Keratinocyte (primary cell): ENCODE data around the gene PIK3CA. TPM values are rescaled to one million over a fixed set of nuclear protein-coding genes. Genes with fewer than 3 reads are reported as not detected.

ENCODE experiments used
- DNase-seq: peaks from one replicate; pipeline ENCODE4 v3.0.0-alpha.2; 2011; ENCODE audit warnings: low read depth, missing footprints, low spot score
- FAIRE-seq: peaks from 2 replicates; lab custom pipeline; 2011; peaks lifted over from hg19 to GRCh38; lab: Jason Lieb, UNC
- H2AFZ ChIP-seq: 2 replicates; pipeline ENCODE4 v1.6.0; 2012; ENCODE audit warnings: low read length, control low read depth, inconsistent platforms; ENCODE audit not compliant: control insufficient read depth
- H3K27ac ChIP-seq: 2 replicates; pipeline ENCODE4 v1.5.1; 2011; ENCODE audit warnings: low read length; ENCODE audit not compliant: control insufficient read depth, insufficient read depth
- H3K27me3 ChIP-seq: 3 replicates; pipeline ENCODE4 v1.6.0; 2011; ENCODE audit warnings: low read length; ENCODE audit not compliant: control insufficient read depth, insufficient read depth; ENCODE audit errors: extremely low read depth
- H3K36me3 ChIP-seq, 2 experiments: 2 replicates in 1 of 2; 3 replicates in 1 of 2; pipeline ENCODE4 v1.5.1; 2011; ENCODE audit warnings: low read length in 2 of 2, mild to moderate bottlenecking in 1 of 2; ENCODE audit not compliant: control insufficient read depth in 2 of 2, insufficient read depth in 2 of 2; ENCODE audit errors: extremely low read depth in 1 of 2
- H3K4me1 ChIP-seq: 3 replicates; pipeline ENCODE4 v1.5.1; 2011; ENCODE audit warnings: low read length; ENCODE audit not compliant: control insufficient read depth, insufficient read depth; ENCODE audit errors: extremely low read depth
- H3K4me2 ChIP-seq: 3 replicates; pipeline ENCODE4 v1.6.0; 2011; ENCODE audit warnings: low read depth, low read length; ENCODE audit not compliant: control insufficient read depth, insufficient read depth; ENCODE audit errors: extremely low read depth
- H3K4me3 ChIP-seq, 3 experiments: fragments of 200-600 bp in 1 of 3; sonication (generic) in 1 of 3; 2 replicates in 2 of 3; 3 replicates in 1 of 3; pipeline ENCODE4 v1.5.1; 2011 to 2016; ENCODE audit warnings: low read length in 3 of 3, mild to moderate bottlenecking in 3 of 3, control low read depth in 2 of 3, inconsistent platforms in 1 of 3, low read depth in 1 of 3, mixed read lengths in 1 of 3, mixed run types in 1 of 3, moderate library complexity in 1 of 3; ENCODE audit not compliant: control insufficient read depth in 2 of 3, insufficient read depth in 2 of 3; ENCODE audit errors: extremely low read depth in 1 of 3
- H3K79me2 ChIP-seq: 2 replicates; pipeline ENCODE4 v1.6.0; 2012; ENCODE audit warnings: low read length; ENCODE audit not compliant: control insufficient read depth, insufficient read depth
- H3K9ac ChIP-seq: 3 replicates; pipeline ENCODE4 v1.6.0; 2011; ENCODE audit warnings: low read length; ENCODE audit not compliant: control insufficient read depth, insufficient read depth; ENCODE audit errors: extremely low read depth
- H3K9me1 ChIP-seq: 3 replicates; pipeline ENCODE4 v1.6.0; 2011; ENCODE audit warnings: low read length; ENCODE audit not compliant: control insufficient read depth, insufficient read depth; ENCODE audit errors: extremely low read depth
- H3K9me3 ChIP-seq: 2 replicates; pipeline ENCODE4 v1.5.1; 2012; ENCODE audit warnings: low read depth, low read length; ENCODE audit not compliant: control insufficient read depth
- H4K20me1 ChIP-seq: 3 replicates; pipeline ENCODE4 v1.6.0; 2011; ENCODE audit warnings: low read length; ENCODE audit not compliant: control insufficient read depth, insufficient read depth; ENCODE audit errors: extremely low read depth
- EZH2 ChIP-seq: IDR thresholded peaks from one replicate; pipeline ENCODE4 v1.6.1; 2012; ENCODE audit warnings: inconsistent platforms, mild to moderate bottlenecking, low read length, moderate library complexity
- dilution Hi-C: fragments of 300-500 bp; cut with MboI; formaldehyde crosslinking; loops from one replicate; pipeline ENCODE4 v1.7.0; 2020; ENCODE audit warnings: low sequenced_read_pairs; ENCODE audit not compliant: extremely low pct_ligation_motif_present
- polyA plus RNA-seq, 5 experiments: library from polyadenylated mRNA; depleted of rRNA in 3 of 5; stranded (reverse) in 3 of 5; stranded (forward) in 1 of 5; unstranded in 1 of 5; fragments of >200 nt; gene quantifications; 1 replicate in 1 of 5; 2 replicates in 3 of 5; 3 replicates in 1 of 5; pipeline versions ENCODE4 v1.2.1 to v1.2.3, GENCODE V29; 2011 to 2012; ENCODE audit warnings: missing spikeins in 2 of 5, low read depth in 1 of 5, low replicate concordance in 1 of 5
- TF ChIP-seq, protein P1 (sequence below), 3 experiments: IDR thresholded peaks in 1 of 3; conservative IDR thresholded peaks in 1 of 3; optimal IDR thresholded peaks in 1 of 3; 2 replicates in 2 of 3; 3 replicates in 1 of 3; pipeline versions ENCODE3 to v1.5.1; 2011; ENCODE audit warnings: low read length in 3 of 3, mild to moderate bottlenecking in 3 of 3, moderate library complexity in 2 of 3, control low read depth in 1 of 3, inconsistent platforms in 1 of 3; ENCODE audit not compliant: insufficient read depth in 2 of 3; ENCODE audit errors: extremely low read depth in 1 of 3

The PIK3CA gene
- polyA plus RNA-seq, 1 donor (not counting 4 experiments of a cell fraction or from before 2014, with no cell fraction given), result 12.0 TPM

DNA sequence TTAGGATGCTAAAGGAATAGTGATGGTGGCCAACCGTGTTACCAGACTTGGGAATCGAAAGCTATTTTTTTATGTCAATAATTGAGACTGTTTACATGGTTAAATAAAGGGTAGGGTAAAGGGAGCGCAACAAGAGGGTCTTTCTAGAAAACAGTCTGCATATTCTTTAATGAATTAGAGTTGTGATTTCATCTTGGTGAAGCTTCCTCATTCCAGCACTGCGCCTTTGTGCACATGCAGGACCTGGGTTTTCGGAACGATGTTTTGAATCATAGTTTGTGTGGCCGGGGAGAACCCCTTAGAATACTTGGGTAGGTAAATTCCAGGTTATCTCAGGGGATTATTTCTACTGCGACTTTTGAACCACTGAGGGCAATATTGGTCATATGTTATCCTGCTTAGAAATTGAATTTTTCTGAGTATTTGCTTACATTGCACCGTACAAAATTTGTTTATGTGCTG is 1.3 kb downstream of the PIK3CA start:
- DNase-seq, result no peak

DNA sequence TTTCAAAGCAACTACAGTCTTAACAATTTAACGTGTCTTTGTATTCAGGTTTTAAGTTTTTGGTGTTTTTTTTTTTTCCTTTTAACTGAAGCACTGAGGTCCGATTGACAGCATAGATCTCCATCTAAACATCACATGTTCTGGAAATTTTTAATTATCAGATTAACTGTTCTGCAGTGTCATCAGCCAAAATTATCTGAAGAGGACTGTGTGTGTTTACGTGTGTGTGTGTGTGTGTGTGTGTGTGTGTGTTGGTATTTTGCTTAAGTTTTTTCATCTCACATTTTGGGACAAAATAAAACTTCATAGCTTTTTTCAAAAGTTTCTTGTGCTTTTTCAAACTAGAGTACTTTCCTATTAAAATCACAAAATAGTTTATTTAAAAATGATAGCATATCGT is 1.8 kb downstream of the PIK3CA start:
- Histone ChIP-seq H3K9me1 (no peaks in the 10 kb centered on the region), H3K9ac (peak overlapping the region; percentile 92), H3K4me3 (peak overlapping the region; percentile 86 to 99 (median 97)), H2AFZ (peak overlapping the region; percentile 1), H3K4me2 (peak overlapping the region; percentile 90), H4K20me1 (no peaks in the 10 kb centered on the region), H3K36me3 (no peaks in the 10 kb centered on the region), H3K27me3 (no peaks in the 10 kb centered on the region), H3K9me3 (no peaks in the 10 kb centered on the region), H3K4me1 (peaks cover 9% of the 10 kb centered on the region), H3K27ac (peak overlapping the region; percentile 79), H3K79me2 (peaks cover 59% of the 10 kb centered on the region)
- dilution Hi-C loops, result no loop called here
- no peak for TF ChIP-seq EZH2
- TF ChIP-seq, protein P1, sequence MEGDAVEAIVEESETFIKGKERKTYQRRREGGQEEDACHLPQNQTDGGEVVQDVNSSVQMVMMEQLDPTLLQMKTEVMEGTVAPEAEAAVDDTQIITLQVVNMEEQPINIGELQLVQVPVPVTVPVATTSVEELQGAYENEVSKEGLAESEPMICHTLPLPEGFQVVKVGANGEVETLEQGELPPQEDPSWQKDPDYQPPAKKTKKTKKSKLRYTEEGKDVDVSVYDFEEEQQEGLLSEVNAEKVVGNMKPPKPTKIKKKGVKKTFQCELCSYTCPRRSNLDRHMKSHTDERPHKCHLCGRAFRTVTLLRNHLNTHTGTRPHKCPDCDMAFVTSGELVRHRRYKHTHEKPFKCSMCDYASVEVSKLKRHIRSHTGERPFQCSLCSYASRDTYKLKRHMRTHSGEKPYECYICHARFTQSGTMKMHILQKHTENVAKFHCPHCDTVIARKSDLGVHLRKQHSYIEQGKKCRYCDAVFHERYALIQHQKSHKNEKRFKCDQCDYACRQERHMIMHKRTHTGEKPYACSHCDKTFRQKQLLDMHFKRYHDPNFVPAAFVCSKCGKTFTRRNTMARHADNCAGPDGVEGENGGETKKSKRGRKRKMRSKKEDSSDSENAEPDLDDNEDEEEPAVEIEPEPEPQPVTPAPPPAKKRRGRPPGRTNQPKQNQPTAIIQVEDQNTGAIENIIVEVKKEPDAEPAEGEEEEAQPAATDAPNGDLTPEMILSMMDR (optimal IDR thresholded peaks at IDR 0.05 in 1 of 3, IDR thresholded peaks at IDR 0.05 in 1 of 3, conservative IDR thresholded peaks at IDR 0.05 in 1 of 3; ENCODE audit: extremely low read depth in 1 of 3, insufficient read depth in 2 of 3, low read length in 3 of 3), result no peak
- no peak for DNase-seq
- no peak for FAIRE-seq

More for the DNA sequence above, 1.3 kb downstream of the PIK3CA start:
- peak overlapping the region; percentile 86 to 99 (median 97) for H3K4me3 ChIP-seq
- H3K27ac ChIP-seq, result peak overlapping the region; percentile 79
- H2AFZ ChIP-seq, result peak overlapping the region; percentile 55
- TF ChIP-seq, protein P1 (optimal IDR thresholded peaks at IDR 0.05 in 1 of 3, IDR thresholded peaks at IDR 0.05 in 1 of 3, conservative IDR thresholded peaks at IDR 0.05 in 1 of 3; ENCODE audit: extremely low read depth in 1 of 3, insufficient read depth in 2 of 3, low read length in 3 of 3), result no peak
- TF ChIP-seq EZH2, result no peak
- H3K9me3 ChIP-seq, result no peaks in the 10 kb centered on the region
- H3K27me3 ChIP-seq, result no peaks in the 10 kb centered on the region
- H3K36me3 ChIP-seq, result no peaks in the 10 kb centered on the region
- H3K9ac ChIP-seq, result peak overlapping the region; percentile 92
- no peaks in the 10 kb centered on the region for H4K20me1 ChIP-seq
- H3K4me1 ChIP-seq, result peaks cover 9% of the 10 kb centered on the region
- H3K9me1 ChIP-seq, result no peaks in the 10 kb centered on the region
- H3K4me2 ChIP-seq, result peak overlapping the region; percentile 90
- no peak for FAIRE-seq
- dilution Hi-C loops, result no loop called here
- H3K79me2 ChIP-seq, result peaks cover 54% of the 10 kb centered on the region
